Caco-2 (cell line): ENCODE data around the gene SPACA9. TPM values are rescaled to one million over a fixed set of nuclear protein-coding genes. Genes with fewer than 3 reads are reported as not detected.

ENCODE experiments used
- BruUV-seq: library from RNA; stranded (reverse); fragments of 400-500 nt; replicated peaks from 2 replicates; lab custom pipeline; 2021; lab: Mats Ljungman, UMichigan
- CTCF ChIA-PET: fragments of 300-600 bp; sonication (Branson Sonifier 250); formaldehyde crosslinking; loops from one replicate; lab custom pipeline; 2022; ENCODE audit warnings: antibody characterized with exemption; lab: Charles Lee
- POLR2A ChIA-PET: fragments of 300-600 bp; sonication (Branson Sonifier 250); formaldehyde crosslinking; loops from one replicate; lab custom pipeline; 2022; ENCODE audit warnings: antibody characterized with exemption; lab: Charles Lee
- DNase-seq, 2 experiments: peaks; one replicate each; pipeline versions ENCODE4 v3.0.0 to v3.0.0-alpha.2; 2020 to 2022
- H3K27me3 ChIP-seq: replicated peaks from 2 replicates; pipeline ENCODE4 v1.6.0; 2011; ENCODE audit warnings: low read length; ENCODE audit not compliant: control insufficient read depth, insufficient read depth
- H3K36me3 ChIP-seq: 2 replicates; pipeline ENCODE4 v1.5.1; 2011; ENCODE audit warnings: low read length; ENCODE audit not compliant: control insufficient read depth, insufficient read depth
- H3K4me1 ChIP-seq: fragments of 250-450 bp; sonication (Bioruptor Pico); 2 replicates; pipeline ENCODE4 v1.5.1; 2020; ENCODE audit warnings: mild to moderate bottlenecking
- H3K4me3 ChIP-seq: 2 replicates; pipeline ENCODE4 v1.5.1; 2011; ENCODE audit warnings: low read depth, mild to moderate bottlenecking, control low read depth, low read length
- H3K9me3 ChIP-seq: fragments of 250-450 bp; sonication (Bioruptor Pico); 2 replicates; pipeline ENCODE4 v1.5.1; 2020; ENCODE audit warnings: mild to moderate bottlenecking, moderate library complexity
- H3K27ac Mint-ChIP-seq: one replicate; pipeline ENCODE4 v1.8.0; 2022; ENCODE audit warnings: mixed read lengths; ENCODE audit not compliant: unreplicated experiment
- H3K27me3 Mint-ChIP-seq: one replicate; pipeline ENCODE4 v1.8.0; 2022; ENCODE audit warnings: mixed read lengths; ENCODE audit not compliant: insufficient read depth, unreplicated experiment
- H3K36me3 Mint-ChIP-seq: one replicate; pipeline ENCODE4 v1.8.0; 2022; ENCODE audit warnings: mild to moderate bottlenecking, mixed read lengths; ENCODE audit not compliant: insufficient read depth, unreplicated experiment
- H3K4me1 Mint-ChIP-seq: one replicate; pipeline ENCODE4 v1.8.0; 2022; ENCODE audit warnings: low read depth, mixed read lengths; ENCODE audit not compliant: unreplicated experiment
- H3K4me3 Mint-ChIP-seq: one replicate; pipeline ENCODE4 v1.8.0; 2022; ENCODE audit warnings: mild to moderate bottlenecking, moderate library complexity, mixed read lengths; ENCODE audit not compliant: unreplicated experiment
- H3K9me3 Mint-ChIP-seq: one replicate; pipeline ENCODE4 v1.8.0; 2022; ENCODE audit warnings: mixed read lengths; ENCODE audit not compliant: unreplicated experiment
- CTCF ChIP-seq, 2 experiments: fragments of 200-600 bp in 1 of 2; IDR thresholded peaks; 1 replicate in 1 of 2; 2 replicates in 1 of 2; pipeline versions ENCODE4 v1.5.1 to v1.8.0; 2011 to 2022; ENCODE audit warnings: antibody characterized with exemption in 1 of 2, control low read depth in 1 of 2, inconsistent platforms in 1 of 2, low read depth in 1 of 2, low read length in 1 of 2, mild to moderate bottlenecking in 1 of 2, moderate library complexity in 1 of 2; ENCODE audit not compliant: insufficient read depth in 1 of 2, severe bottlenecking in 1 of 2, unreplicated experiment in 1 of 2
- intact Hi-C: fragments of 100-400 bp; cut with micrococcal nuclease; formaldehyde crosslinking; loops from one replicate; pipeline ENCODE4 v1.10.0; 2022; ENCODE audit not compliant: unreplicated experiment
- total RNA-seq: library from RNA; stranded (reverse); gene quantifications from 2 replicates; pipeline ENCODE4 v1.2.3, GENCODE V29; 2022

The SPACA9 gene
- total RNA-seq, 1 experiment from 2014 or later = 0.64 TPM

- Histone ChIP-seq H3K36me3 (no peaks in the 10 kb centered on the region; the same call in 1 of the 2 replicates), H3K27me3 (no peaks in the 10 kb centered on the region), H3K4me1 (no peaks in the 10 kb centered on the region), H3K4me3 (no peak overlapping the region), H3K9me3 (no peaks in the 10 kb centered on the region)
- no peak for TF ChIP-seq CTCF (IDR thresholded peaks at IDR 0.05; ENCODE audit: insufficient read depth in 1 of 2, low read depth in 1 of 2, low read length in 1 of 2, severe bottlenecking in 1 of 2, unreplicated experiment in 1 of 2)
- Mint-ChIP-seq H3K9me3 (no peaks in the 10 kb centered on the region), H3K27me3 (no peaks in the 10 kb centered on the region), H3K4me3 (no peak overlapping the region), H3K4me1 (no peaks in the 10 kb centered on the region), H3K36me3 (no peaks in the 10 kb centered on the region), H3K27ac (no peak overlapping the region)
- BruUV-seq = no TSS peak
- CTCF ChIA-PET = interaction anchor here (1.0 kb wide), 1 partner anchor 32 kb away, joined by 3 read pairs; no protein-coding TSS in a partner anchor
- POLR2A ChIA-PET = no interaction called here
- no peak for DNase-seq
- intact Hi-C loops = no loop called here
Measured at GRCh38 chr9:132935026-132935425, 56.3 kb downstream of the SPACA9 start.

GRCh38 chr9:132937463-132937901 is 58.8 kb downstream of the SPACA9 start:
- no peak overlapping the region for H3K4me3 Mint-ChIP-seq
- H3K27me3 Mint-ChIP-seq = no peaks in the 10 kb centered on the region
- BruUV-seq = no TSS peak
- POLR2A ChIA-PET = no interaction called here
- no peaks in the 10 kb centered on the region for H3K9me3 ChIP-seq
- CTCF ChIA-PET = no interaction called here
- no peak overlapping the region for H3K4me3 ChIP-seq
- no peaks in the 10 kb centered on the region for H3K36me3 ChIP-seq
- no peak for DNase-seq
- H3K27me3 ChIP-seq = no peaks in the 10 kb centered on the region
- no peaks in the 10 kb centered on the region for H3K9me3 Mint-ChIP-seq
- no peak for TF ChIP-seq CTCF (IDR thresholded peaks at IDR 0.05; ENCODE audit: insufficient read depth in 1 of 2, low read depth in 1 of 2, low read length in 1 of 2, severe bottlenecking in 1 of 2, unreplicated experiment in 1 of 2)
- no peaks in the 10 kb centered on the region for H3K4me1 ChIP-seq
- H3K36me3 Mint-ChIP-seq = no peaks in the 10 kb centered on the region
- no peaks in the 10 kb centered on the region for H3K4me1 Mint-ChIP-seq
- no peak overlapping the region for H3K27ac Mint-ChIP-seq
- intact Hi-C loops = no loop called here

GRCh38 chr9:132939169-132939568 is 60.5 kb downstream of the SPACA9 start:
- no peak for TF ChIP-seq CTCF (IDR thresholded peaks at IDR 0.05; ENCODE audit: insufficient read depth in 1 of 2, low read depth in 1 of 2, low read length in 1 of 2, severe bottlenecking in 1 of 2, unreplicated experiment in 1 of 2)
- no peaks in the 10 kb centered on the region for H3K27me3 ChIP-seq
- Mint-ChIP-seq H3K27ac (no peak overlapping the region), H3K4me1 (no peaks in the 10 kb centered on the region), H3K4me3 (no peak overlapping the region), H3K36me3 (no peaks in the 10 kb centered on the region), H3K9me3 (no peaks in the 10 kb centered on the region), H3K27me3 (no peaks in the 10 kb centered on the region)
- intact Hi-C loops = no loop called here
- H3K4me3 ChIP-seq = no peak overlapping the region
- no peaks in the 10 kb centered on the region for H3K9me3 ChIP-seq
- POLR2A ChIA-PET = no interaction called here
- no peaks in the 10 kb centered on the region for H3K4me1 ChIP-seq
- no peaks in the 10 kb centered on the region for H3K36me3 ChIP-seq
- no peak for DNase-seq
- no TSS peak for BruUV-seq
- CTCF ChIA-PET = no interaction called here

Other genes with a start within 250 kb of the SPACA9 start
- gene DDX31, start 208.9 kb upstream of the SPACA9 start, total RNA-seq = 23.1 and 24.3 TPM in 2 replicates
- 23.6 and 24.1 TPM in 2 replicates for gene GTF3C4, start 208.4 kb upstream of the SPACA9 start, total RNA-seq
- gene AK8, start 614 bp upstream of the SPACA9 start, total RNA-seq = 0.88 and 1.0 TPM in 2 replicates
- 52.8 and 53.5 TPM in 2 replicates for gene TSC1, start 65.7 kb downstream of the SPACA9 start, total RNA-seq
- gene GFI1B, start 99.8 kb downstream of the SPACA9 start, total RNA-seq = 0.79 and 1.3 TPM in 2 replicates
- 73.1 and 80.8 TPM in 2 replicates for gene GTF3C5, start 152.1 kb downstream of the SPACA9 start, total RNA-seq
- 1.9 and 2.0 TPM in 2 replicates for gene CEL, start 183.1 kb downstream of the SPACA9 start, total RNA-seq
- gene RALGDS, start 242.3 kb downstream of the SPACA9 start, total RNA-seq = 18.7 and 19.7 TPM in 2 replicates